Parathyroid adenoma (tissue), 2 donors: ENCODE results near the gene POLE4.

Source experiments
- H2AFZ ChIP-seq: fragments of 300-600 bp; sonication (generic); one replicate; pipeline ENCODE4 v1.7.0; 2017; ENCODE audit warnings: antibody characterized with exemption, mild to moderate bottlenecking
- H3K27ac ChIP-seq: fragments of 300-600 bp; sonication (generic); one replicate; pipeline ENCODE4 v1.7.0; 2017
- H3K27me3 ChIP-seq: fragments of 300-600 bp; sonication (generic); one replicate; pipeline ENCODE4 v1.7.0; 2017; ENCODE audit warnings: low read length; ENCODE audit not compliant: control insufficient read depth, insufficient read depth
- H3K36me3 ChIP-seq: fragments of 300-600 bp; sonication (generic); one replicate; pipeline ENCODE4 v1.7.0; 2017; ENCODE audit warnings: low read length; ENCODE audit not compliant: control insufficient read depth, insufficient read depth
- H3K4me1 ChIP-seq: fragments of 300-600 bp; sonication (generic); one replicate; pipeline ENCODE4 v1.7.0; 2017; ENCODE audit warnings: control low read depth
- H3K4me2 ChIP-seq: fragments of 300-600 bp; sonication (generic); one replicate; pipeline ENCODE4 v1.7.0; 2017; ENCODE audit warnings: low read length
- H3K4me3 ChIP-seq: fragments of 300-600 bp; sonication (generic); one replicate; pipeline ENCODE4 v1.7.0; 2017; ENCODE audit warnings: low read depth, low read length
- H3K79me2 ChIP-seq: fragments of 300-600 bp; sonication (generic); one replicate; pipeline ENCODE4 v1.7.0; 2017; ENCODE audit warnings: control low read depth
- H3K9ac ChIP-seq: fragments of 300-600 bp; sonication (generic); one replicate; pipeline ENCODE4 v1.7.0; 2017; ENCODE audit warnings: mild to moderate bottlenecking
- H3K9me3 ChIP-seq: fragments of 300-600 bp; sonication (generic); one replicate; pipeline ENCODE4 v1.7.0; 2017; ENCODE audit warnings: low read length; ENCODE audit not compliant: control insufficient read depth
- TF ChIP-seq, protein P1 (sequence below): fragments of 300-600 bp; sonication (generic); IDR thresholded peaks from one replicate; pipeline ENCODE4 v1.7.0; 2017; ENCODE audit warnings: antibody characterized with exemption, mild to moderate bottlenecking
- donor health status: primary hyperparathyroidism.

POLE4 gene

DNA sequence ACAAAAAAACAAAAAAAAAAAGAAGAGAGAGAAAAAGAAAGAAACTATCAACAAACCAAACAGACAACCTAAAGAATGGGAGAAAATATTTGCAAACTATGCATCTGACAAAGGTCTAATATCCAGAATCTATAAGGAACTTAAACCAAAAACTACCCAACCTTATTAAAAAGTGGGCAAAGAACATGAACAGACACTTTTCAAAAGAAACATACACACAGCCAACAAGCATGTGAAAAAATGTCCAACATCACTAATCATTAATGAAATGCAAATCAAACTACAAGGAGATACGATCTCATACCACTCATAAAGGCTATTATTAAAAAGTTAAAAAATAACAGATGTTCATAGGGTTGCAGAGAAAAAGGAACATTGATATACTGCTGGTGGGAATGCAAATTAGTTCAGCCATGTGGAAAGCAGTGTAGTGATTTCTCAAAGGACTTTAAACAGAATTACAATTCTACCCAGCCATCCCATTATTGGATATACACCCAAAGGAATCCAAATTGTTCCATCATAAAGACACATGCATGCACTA lies 7.2 kb upstream of the POLE4 start:
- Histone ChIP-seq H2AFZ (no peak overlapping the region), H3K27ac (no peak overlapping the region), H3K9me3 (no peaks in the 10 kb centered on the region), H3K36me3 (no peaks in the 10 kb centered on the region), H3K4me2 (no peak overlapping the region), H3K4me1 (no peaks in the 10 kb centered on the region), H3K27me3 (no peaks in the 10 kb centered on the region), H3K4me3 (no peak overlapping the region), H3K9ac (no peak overlapping the region), H3K79me2 (no peaks in the 10 kb centered on the region)
- TF ChIP-seq, protein P1, sequence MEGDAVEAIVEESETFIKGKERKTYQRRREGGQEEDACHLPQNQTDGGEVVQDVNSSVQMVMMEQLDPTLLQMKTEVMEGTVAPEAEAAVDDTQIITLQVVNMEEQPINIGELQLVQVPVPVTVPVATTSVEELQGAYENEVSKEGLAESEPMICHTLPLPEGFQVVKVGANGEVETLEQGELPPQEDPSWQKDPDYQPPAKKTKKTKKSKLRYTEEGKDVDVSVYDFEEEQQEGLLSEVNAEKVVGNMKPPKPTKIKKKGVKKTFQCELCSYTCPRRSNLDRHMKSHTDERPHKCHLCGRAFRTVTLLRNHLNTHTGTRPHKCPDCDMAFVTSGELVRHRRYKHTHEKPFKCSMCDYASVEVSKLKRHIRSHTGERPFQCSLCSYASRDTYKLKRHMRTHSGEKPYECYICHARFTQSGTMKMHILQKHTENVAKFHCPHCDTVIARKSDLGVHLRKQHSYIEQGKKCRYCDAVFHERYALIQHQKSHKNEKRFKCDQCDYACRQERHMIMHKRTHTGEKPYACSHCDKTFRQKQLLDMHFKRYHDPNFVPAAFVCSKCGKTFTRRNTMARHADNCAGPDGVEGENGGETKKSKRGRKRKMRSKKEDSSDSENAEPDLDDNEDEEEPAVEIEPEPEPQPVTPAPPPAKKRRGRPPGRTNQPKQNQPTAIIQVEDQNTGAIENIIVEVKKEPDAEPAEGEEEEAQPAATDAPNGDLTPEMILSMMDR = no peak

DNA sequence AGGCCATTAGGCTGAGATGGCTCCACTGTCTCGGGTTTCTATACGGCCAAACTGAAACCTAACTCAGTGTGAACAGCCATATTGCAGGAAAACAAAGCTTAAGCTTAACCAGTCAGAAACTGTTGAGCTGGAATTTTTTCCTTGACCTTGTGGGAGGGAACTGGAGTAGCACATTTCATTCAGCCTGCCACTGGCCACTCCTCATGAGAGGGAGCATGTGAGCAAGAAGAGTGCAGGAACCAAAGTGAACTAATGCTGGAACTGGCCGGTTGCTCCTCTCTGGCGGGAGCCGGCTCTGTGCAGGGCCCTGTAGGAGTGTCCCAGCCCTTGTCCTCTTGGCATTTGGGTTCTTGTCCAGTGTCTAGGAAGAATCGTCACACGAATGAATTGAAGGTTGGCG lies 5.9 kb upstream of the POLE4 start:
- H3K79me2 ChIP-seq = no peaks in the 10 kb centered on the region
- H3K36me3 ChIP-seq = no peaks in the 10 kb centered on the region
- no peaks in the 10 kb centered on the region for H3K27me3 ChIP-seq
- H3K27ac ChIP-seq = no peak overlapping the region
- H3K9me3 ChIP-seq = no peaks in the 10 kb centered on the region
- no peak overlapping the region for H3K4me2 ChIP-seq
- no peak overlapping the region for H3K4me3 ChIP-seq
- no peak overlapping the region for H2AFZ ChIP-seq
- TF ChIP-seq, protein P1 = no peak
- no peaks in the 10 kb centered on the region for H3K4me1 ChIP-seq
- H3K9ac ChIP-seq = no peak overlapping the region

DNA sequence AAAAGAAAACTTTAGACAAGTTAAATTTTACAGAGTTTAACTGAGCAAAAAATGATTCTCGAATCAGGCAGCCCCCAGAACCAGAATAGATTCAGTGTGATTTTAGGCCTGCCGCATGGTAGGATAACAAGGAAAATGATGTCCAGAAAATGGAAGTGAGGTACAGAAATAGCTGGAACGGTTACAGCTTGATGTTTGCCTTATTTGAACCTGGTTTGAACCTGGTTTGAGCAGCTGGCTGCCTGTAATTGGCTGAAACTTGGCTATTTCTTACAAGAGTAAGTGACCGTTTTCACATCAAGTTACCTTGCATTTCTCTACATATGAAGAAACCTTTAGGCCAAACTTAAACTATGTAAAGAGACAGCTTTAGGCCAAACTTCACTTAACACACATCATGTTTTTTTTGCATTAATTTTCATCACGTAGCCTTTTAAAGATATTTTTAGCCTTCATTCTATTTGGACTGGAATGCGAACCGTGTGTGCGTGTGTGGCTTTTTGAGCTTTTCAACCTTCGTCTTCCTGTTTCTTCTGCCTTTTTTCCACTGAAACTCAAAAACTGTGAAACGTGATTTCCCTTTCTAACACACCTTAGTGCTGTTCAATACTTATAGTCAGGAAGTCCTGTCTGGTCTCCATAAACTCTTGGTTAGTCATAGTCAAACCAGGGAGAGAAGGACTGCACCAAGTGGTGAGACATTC lies 4.5 kb upstream of the POLE4 start:
- H3K27ac ChIP-seq = no peak overlapping the region
- TF ChIP-seq, protein P1 = no peak

DNA sequence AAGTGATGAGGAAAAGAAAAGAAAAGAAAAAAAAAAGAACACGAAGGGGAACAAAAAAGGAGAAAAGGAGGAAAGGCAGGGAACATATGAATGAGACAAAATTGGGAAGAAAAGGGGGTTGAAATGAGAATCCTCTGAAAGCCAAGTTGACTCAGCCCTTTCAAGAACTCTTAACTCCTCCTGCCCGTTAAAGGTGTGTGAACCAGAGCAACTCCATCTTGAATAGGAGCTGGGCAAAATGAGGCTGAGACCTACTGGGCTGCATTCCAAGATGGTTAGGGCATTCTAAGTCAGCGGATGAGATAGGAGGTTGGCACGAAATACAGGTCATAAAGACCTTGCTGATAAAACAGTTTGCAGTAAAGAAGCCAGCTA lies 4.0 kb upstream of the POLE4 start:
- Histone ChIP-seq H3K4me2 (no peak overlapping the region), H3K9me3 (no peaks in the 10 kb centered on the region), H3K4me1 (no peaks in the 10 kb centered on the region), H3K9ac (no peak overlapping the region), H3K27me3 (no peaks in the 10 kb centered on the region), H3K27ac (no peak overlapping the region), H3K36me3 (no peaks in the 10 kb centered on the region), H3K4me3 (no peak overlapping the region), H3K79me2 (no peaks in the 10 kb centered on the region), H2AFZ (no peak overlapping the region)
- TF ChIP-seq, protein P1 = no peak

More for the DNA sequence above, 4.5 kb upstream of the POLE4 start:
- Histone ChIP-seq H3K4me1 (no peaks in the 10 kb centered on the region), H2AFZ (no peak overlapping the region), H3K79me2 (no peaks in the 10 kb centered on the region), H3K4me3 (no peak overlapping the region), H3K27me3 (no peaks in the 10 kb centered on the region), H3K9me3 (no peaks in the 10 kb centered on the region), H3K4me2 (no peak overlapping the region), H3K36me3 (no peaks in the 10 kb centered on the region), H3K9ac (no peak overlapping the region)

DNA sequence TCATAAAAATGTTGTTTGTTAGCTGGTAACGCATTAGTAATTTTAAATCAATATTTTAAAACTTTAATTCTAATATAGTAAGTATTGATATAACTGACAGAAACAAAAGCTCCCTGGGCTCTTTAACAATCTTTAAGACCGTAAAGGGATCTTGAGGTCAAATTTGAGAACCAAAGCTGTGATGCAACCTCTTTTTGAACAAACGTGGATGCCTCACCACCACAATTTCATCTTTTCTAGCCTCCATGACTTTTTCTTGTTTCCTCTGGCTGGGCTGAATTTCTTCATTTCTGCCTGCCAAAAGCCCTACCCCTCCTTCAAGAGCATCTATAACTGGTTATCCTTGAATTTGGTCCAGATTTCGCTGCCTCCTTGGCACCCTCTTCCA lies 563 bp upstream of the POLE4 start:
- H3K27ac ChIP-seq = peak overlapping the region; percentile 90
- H2AFZ ChIP-seq = peak overlapping the region; percentile 96
- no peaks in the 10 kb centered on the region for H3K9me3 ChIP-seq
- no peaks in the 10 kb centered on the region for H3K36me3 ChIP-seq
- H3K27me3 ChIP-seq = no peaks in the 10 kb centered on the region
- H3K9ac ChIP-seq = no peak overlapping the region
- peak overlapping the region; percentile 65 for H3K4me3 ChIP-seq
- TF ChIP-seq, protein P1 = no peak
- no peaks in the 10 kb centered on the region for H3K79me2 ChIP-seq
- peak overlapping the region; percentile 60 for H3K4me2 ChIP-seq
- H3K4me1 ChIP-seq = no peaks in the 10 kb centered on the region
